Measurements from ENCODE around the gene CLTA. TPM values are rescaled to one million over a fixed set of nuclear protein-coding genes. Genes with fewer than 3 reads are reported as not detected.
"Not testable (repeated sequence)": the region's sequence is repeated elsewhere in the genome, so short reads cannot be mapped to it uniquely, and the experiment has no call there.

Gene CLTA
- total RNA-seq, 4 donors from 2014 or later = 163 to 308 (median 217) TPM

DNA sequence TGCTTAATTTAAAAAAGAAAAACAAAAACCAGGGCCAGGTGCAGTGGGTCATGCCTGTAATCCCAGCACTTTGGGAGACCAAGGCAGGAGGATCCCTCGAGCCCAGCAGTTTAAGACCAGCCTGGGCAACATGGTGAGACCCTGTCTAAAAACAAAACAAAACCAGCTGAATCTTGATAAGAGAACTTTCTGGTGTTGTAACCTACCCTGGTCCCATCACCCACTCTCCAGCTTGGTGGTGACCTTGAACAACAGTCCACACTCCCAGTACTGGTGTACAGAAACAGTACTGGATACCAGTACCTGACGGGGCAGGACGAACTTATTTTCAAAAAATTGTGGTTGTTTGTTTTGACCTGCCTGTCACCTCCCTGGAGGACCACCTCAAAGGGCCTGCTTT lies 30.9 kb downstream of the CLTA start:
- TF ChIP-seq POLR2AphosphoS5 (IDR thresholded peaks at IDR 0.05) (no peak), POLR2A (IDR thresholded peaks at IDR 0.05) (no peak), EP300 (IDR thresholded peaks at IDR 0.05; ENCODE audit: low read depth) (no peak)
- TF ChIP-seq, protein P1, sequence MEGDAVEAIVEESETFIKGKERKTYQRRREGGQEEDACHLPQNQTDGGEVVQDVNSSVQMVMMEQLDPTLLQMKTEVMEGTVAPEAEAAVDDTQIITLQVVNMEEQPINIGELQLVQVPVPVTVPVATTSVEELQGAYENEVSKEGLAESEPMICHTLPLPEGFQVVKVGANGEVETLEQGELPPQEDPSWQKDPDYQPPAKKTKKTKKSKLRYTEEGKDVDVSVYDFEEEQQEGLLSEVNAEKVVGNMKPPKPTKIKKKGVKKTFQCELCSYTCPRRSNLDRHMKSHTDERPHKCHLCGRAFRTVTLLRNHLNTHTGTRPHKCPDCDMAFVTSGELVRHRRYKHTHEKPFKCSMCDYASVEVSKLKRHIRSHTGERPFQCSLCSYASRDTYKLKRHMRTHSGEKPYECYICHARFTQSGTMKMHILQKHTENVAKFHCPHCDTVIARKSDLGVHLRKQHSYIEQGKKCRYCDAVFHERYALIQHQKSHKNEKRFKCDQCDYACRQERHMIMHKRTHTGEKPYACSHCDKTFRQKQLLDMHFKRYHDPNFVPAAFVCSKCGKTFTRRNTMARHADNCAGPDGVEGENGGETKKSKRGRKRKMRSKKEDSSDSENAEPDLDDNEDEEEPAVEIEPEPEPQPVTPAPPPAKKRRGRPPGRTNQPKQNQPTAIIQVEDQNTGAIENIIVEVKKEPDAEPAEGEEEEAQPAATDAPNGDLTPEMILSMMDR (IDR thresholded peaks at IDR 0.05) = no peak
- H3K27ac ChIP-seq = no peak overlapping the region
- 92% methylated on average over 3 of the region's 3 CpGs; no CpG with 5 or more reads in 1 of the 2 donors for WGBS, 2 donors (ENCODE audit: low coverage in 1 of 2)
- H3K4me1 ChIP-seq = no peaks in the 10 kb centered on the region
- in situ Hi-C loops (cut with MboI; ENCODE audit: low pct_ligation_motif_present in 1 of 4, low pct_unique_long_range_greater_than_20kb in 1 of 4, low sequenced_read_pairs in 3 of 4) (loop anchor here in 1 of 4 donors (25.0 kb wide), 1 partner anchor 116 kb away; no protein-coding TSS in a partner anchor), intact Hi-C loops (cut with DNase I; ENCODE audit: low total_unique reads) (loop anchor here (1.0 kb wide), 1 partner anchor 10 kb away; no protein-coding TSS in a partner anchor)
- H3K4me3 ChIP-seq = no peak overlapping the region
- DNase-seq = no peak
- no peaks in the 10 kb centered on the region for H3K27me3 ChIP-seq
- peaks cover 3 to 84% (median 40%) of the 10 kb centered on the region in 4 donors for H3K36me3 ChIP-seq
- H3K9me3 ChIP-seq = no peaks in the 10 kb centered on the region

DNA sequence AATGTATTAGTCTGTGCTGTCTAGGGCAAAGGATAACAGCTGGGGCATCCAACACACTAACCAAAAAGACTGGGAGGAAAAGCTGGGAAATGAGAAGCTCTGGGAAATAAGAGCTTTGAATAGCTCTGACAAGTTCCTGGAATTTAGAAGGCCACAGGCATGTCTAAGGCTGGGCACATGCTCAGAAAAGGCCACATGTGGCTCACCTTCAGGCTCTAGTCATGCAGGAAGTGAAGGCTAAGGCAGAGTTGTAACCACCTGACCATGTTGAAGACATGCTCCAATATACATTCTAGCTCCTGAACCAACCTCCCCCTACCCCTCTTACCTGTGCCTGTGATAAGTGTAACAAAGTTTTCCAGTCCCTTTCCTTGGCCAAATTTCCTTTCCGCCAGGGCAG lies 31.7 kb downstream of the CLTA start:
- intact Hi-C loops (cut with DNase I; ENCODE audit: low total_unique reads) = no loop called here
- 100% methylated on average over 1 of the region's 1 CpG; no CpG with 5 or more reads in 1 of the 2 donors for WGBS, 2 donors (ENCODE audit: low coverage in 1 of 2)
- no peak overlapping the region for H3K27ac ChIP-seq

DNA sequence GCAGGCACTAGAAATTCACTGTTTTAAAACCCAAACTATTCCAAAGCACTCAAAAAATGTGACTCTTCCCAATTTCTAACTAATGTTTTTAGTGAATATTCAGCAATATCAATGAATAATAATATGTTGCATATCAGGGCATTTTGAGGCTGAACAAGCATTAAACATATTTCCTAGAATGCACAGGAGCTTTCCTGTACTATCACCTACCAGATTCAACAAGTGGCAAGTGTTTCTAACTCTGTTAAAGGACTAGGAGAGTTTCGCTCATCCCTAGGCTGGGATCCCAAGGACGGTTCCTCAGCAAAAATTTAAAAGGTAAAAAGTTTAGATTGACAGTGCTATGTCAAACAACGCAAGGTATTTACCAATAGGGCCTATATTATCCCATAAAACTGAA lies 46.5 kb downstream of the CLTA start:
- DNase-seq = no peak
- Histone ChIP-seq H3K9me3 (no peaks in the 10 kb centered on the region), H3K27me3 (no peaks in the 10 kb centered on the region), H3K27ac (no peak overlapping the region), H3K36me3 (peaks cover 0 to 47% (median 11%) of the 10 kb centered on the region in 4 donors), H3K4me3 (no peak overlapping the region), H3K4me1 (no peaks in the 10 kb centered on the region)
- 94 to 96% methylated on average over 3 of the region's 3 CpGs for WGBS, 2 donors (ENCODE audit: low coverage in 1 of 2)
- intact Hi-C loops (cut with DNase I; ENCODE audit: low total_unique reads) = no loop called here
- TF ChIP-seq POLR2A (IDR thresholded peaks at IDR 0.05) (no peak), POLR2AphosphoS5 (IDR thresholded peaks at IDR 0.05) (no peak), EP300 (IDR thresholded peaks at IDR 0.05; ENCODE audit: low read depth) (no peak)
- TF ChIP-seq, protein P1 (IDR thresholded peaks at IDR 0.05) = no peak
- in situ Hi-C loops (cut with MboI; ENCODE audit: low pct_ligation_motif_present in 1 of 4, low pct_unique_long_range_greater_than_20kb in 1 of 4, low sequenced_read_pairs in 3 of 4) = no loop called here

More for the DNA sequence above, 31.7 kb downstream of the CLTA start:
- no peak for TF ChIP-seq POLR2A (IDR thresholded peaks at IDR 0.05)
- no peak for TF ChIP-seq POLR2AphosphoS5 (IDR thresholded peaks at IDR 0.05)
- TF ChIP-seq, protein P1 (IDR thresholded peaks at IDR 0.05) = no peak
- no peak for TF ChIP-seq EP300 (IDR thresholded peaks at IDR 0.05; ENCODE audit: low read depth)
- H3K4me3 ChIP-seq = no peak overlapping the region
- no peaks in the 10 kb centered on the region for H3K27me3 ChIP-seq
- H3K9me3 ChIP-seq = no peaks in the 10 kb centered on the region
- peaks cover 3 to 86% (median 40%) of the 10 kb centered on the region in 4 donors for H3K36me3 ChIP-seq
- DNase-seq = no peak
- in situ Hi-C loops (cut with MboI; ENCODE audit: low pct_ligation_motif_present in 1 of 4, low pct_unique_long_range_greater_than_20kb in 1 of 4, low sequenced_read_pairs in 3 of 4) = loop anchor here in 1 of 4 donors (25.0 kb wide), 1 partner anchor 115 kb away; no protein-coding TSS in a partner anchor
- no peaks in the 10 kb centered on the region for H3K4me1 ChIP-seq

DNA sequence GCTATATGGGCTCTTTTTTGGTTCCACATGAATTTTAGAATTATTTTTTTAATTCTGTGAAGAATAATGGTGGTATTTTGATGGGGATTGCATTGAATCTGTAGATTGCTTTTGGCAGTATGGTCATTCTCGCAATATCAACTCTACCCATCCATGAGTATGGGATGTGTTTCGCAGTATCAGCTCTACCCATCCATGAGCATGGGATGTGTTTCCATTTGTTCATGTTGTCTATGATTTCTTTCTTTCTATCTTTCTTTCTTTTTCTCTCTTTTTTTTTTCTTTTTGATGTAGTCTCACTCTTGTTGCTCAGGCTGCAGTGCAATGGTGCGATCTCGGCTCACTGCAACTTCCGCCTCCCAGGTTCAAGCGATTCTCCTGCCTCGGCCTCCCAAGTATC lies 48.5 kb downstream of the CLTA start:
- DNase-seq; H3K27me3 ChIP-seq; H3K27ac ChIP-seq; H3K9me3 ChIP-seq; H3K4me1 ChIP-seq; H3K4me3 ChIP-seq; in situ Hi-C loops (cut with MboI; ENCODE audit: low pct_ligation_motif_present in 1 of 4, low pct_unique_long_range_greater_than_20kb in 1 of 4, low sequenced_read_pairs in 3 of 4); intact Hi-C loops (cut with DNase I; ENCODE audit: low total_unique reads): not testable (repeated sequence)
- peaks cover 0 to 39% (median 1%) of the 10 kb centered on the region in 4 donors for H3K36me3 ChIP-seq
- 98 to 100% methylated on average over 4 to 7 of the region's 7 CpGs for WGBS, 2 donors (ENCODE audit: low coverage in 1 of 2)

DNA sequence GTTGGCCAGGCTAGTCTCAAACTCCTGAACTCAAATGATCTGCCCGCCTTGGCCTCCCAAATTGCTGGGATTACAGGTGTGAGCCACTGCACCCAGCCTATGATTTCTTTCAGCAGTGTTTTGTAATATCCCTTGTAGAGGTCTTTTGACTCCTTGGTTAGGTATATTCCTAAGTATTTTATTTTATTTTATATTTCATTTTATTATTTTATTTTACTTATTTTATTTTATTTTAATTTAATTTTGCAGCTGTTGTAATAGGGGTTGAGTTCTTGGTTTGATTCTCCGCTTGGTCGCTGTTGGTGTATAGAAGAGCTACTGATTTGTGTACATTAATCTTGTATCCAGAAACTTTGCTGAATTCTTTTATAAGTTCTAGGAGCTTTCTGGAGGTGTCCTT lies 49.0 kb downstream of the CLTA start:
- H3K4me3 ChIP-seq; H3K9me3 ChIP-seq; intact Hi-C loops (cut with DNase I; ENCODE audit: low total_unique reads); H3K27me3 ChIP-seq; H3K4me1 ChIP-seq; DNase-seq; H3K27ac ChIP-seq: not testable (repeated sequence)
- peaks cover 0 to 39% (median 4%) of the 10 kb centered on the region in 4 donors for H3K36me3 ChIP-seq
- in situ Hi-C loops (cut with MboI; ENCODE audit: low pct_ligation_motif_present in 1 of 4, low pct_unique_long_range_greater_than_20kb in 1 of 4, low sequenced_read_pairs in 3 of 4) = loop anchor here in 1 of 4 donors (10.0 kb wide), 1 partner anchor 85 kb away; no protein-coding TSS in a partner anchor
- 99 to 100% methylated on average over 2 to 3 of the region's 3 CpGs for WGBS, 2 donors (ENCODE audit: low coverage in 1 of 2)

All from transverse colon (tissue), 4 donors.